HepG2 (cell line): ENCODE data around the gene TASP1.

ENCODE experiments used
- ATF3 ChIP-seq: sonication (generic); formaldehyde crosslinking; IDR thresholded peaks from 2 replicates; pipeline ENCODE4 v1.4.0; 2020; ENCODE audit warnings: missing genetic modification reagents
- EHMT2 ChIP-seq: fragments of 200-600 bp; sonication (generic); IDR thresholded peaks from 2 replicates; pipeline ENCODE4 v1.7.0; 2017; ENCODE audit warnings: antibody characterized with exemption, low read depth, low read length, borderline replicate concordance
- FOXP1 ChIP-seq, 2 experiments: fragments of 450-650 bp in 1 of 2; IDR thresholded peaks; 2 replicates each; pipeline ENCODE4 v1.6.1; 2017 to 2018; ENCODE audit warnings: antibody characterized with exemption in 1 of 2
- MIXL1 ChIP-seq: IDR thresholded peaks from 2 replicates; pipeline ENCODE4 v1.6.1; 2016
- NFE2 ChIP-seq: sonication (generic); formaldehyde crosslinking; IDR thresholded peaks from 2 replicates; pipeline ENCODE4 v1.4.0; 2020; ENCODE audit warnings: missing genetic modification reagents
- PBX2 ChIP-seq: IDR thresholded peaks from 2 replicates; pipeline ENCODE4 v1.6.1; 2016; ENCODE audit warnings: control low read depth
- PCBP1 ChIP-seq: fragments of 200-400 bp; formaldehyde crosslinking; IDR thresholded peaks from 2 replicates; pipeline ENCODE4 v1.6.1; 2017; ENCODE audit warnings: mild to moderate bottlenecking, low read depth, low read length, borderline replicate concordance
- POGZ ChIP-seq: sonication (generic); formaldehyde crosslinking; IDR thresholded peaks from 2 replicates; pipeline ENCODE4 v1.4.0; 2020; ENCODE audit warnings: mild to moderate bottlenecking, missing genetic modification reagents
- POLR2AphosphoS2 ChIP-seq: IDR thresholded peaks from 2 replicates; pipeline ENCODE4 v1.6.1; 2011; ENCODE audit warnings: low read depth, low read length, improper control_type of control experiment
- ZNF143 ChIP-seq: sonication (generic); formaldehyde crosslinking; IDR thresholded peaks from 2 replicates; pipeline ENCODE4 v1.4.0; 2020; ENCODE audit warnings: missing genetic modification reagents
- ZNF503 ChIP-seq: sonication (generic); formaldehyde crosslinking; IDR thresholded peaks from 2 replicates; pipeline ENCODE4 v1.4.0; 2020; ENCODE audit warnings: missing genetic modification reagents
- ZNF639 ChIP-seq: conservative IDR thresholded peaks from 2 replicates; pipeline ENCODE4 v1.6.1; 2018; ENCODE audit warnings: missing genetic modification reagents

- no peak for TF ChIP-seq ZNF639
- no peak for TF ChIP-seq ATF3 (CRISPR knock-in tag)
- no peak for TF ChIP-seq POLR2AphosphoS2
- TF ChIP-seq MIXL1 (CRISPR knock-in tag): no peak
- TF ChIP-seq ZNF143: no peak
- TF ChIP-seq PCBP1: no peak
- no peak for TF ChIP-seq POGZ
- TF ChIP-seq NFE2: no peak
- TF ChIP-seq ZNF503: no peak
- no peak for TF ChIP-seq EHMT2
- TF ChIP-seq FOXP1 (IDR thresholded peaks at IDR 0.05): no peak
- TF ChIP-seq FOXP1 (CRISPR knock-in tag; IDR thresholded peaks at IDR 0.05): no peak
- no peak for TF ChIP-seq PBX2 (CRISPR knock-in tag)
Measured at GRCh38 chr20:13656721-13657368, 18.1 kb upstream of the TASP1 start.
